Neural cell (in vitro differentiated cells): ENCODE results near the gene JADE2.

Source experiments
- EP300 ChIP-seq: fragments of 450-650 bp; conservative IDR thresholded peaks from 2 replicates; pipeline ENCODE4 v1.6.1; 2014; ENCODE audit warnings: antibody characterized with exemption, mild to moderate bottlenecking, moderate library complexity; ENCODE audit not compliant: poor library complexity, severe bottlenecking
- MXI1 ChIP-seq: fragments of 450-650 bp; conservative IDR thresholded peaks from 2 replicates; pipeline ENCODE4 v1.6.1; 2014; ENCODE audit warnings: antibody characterized with exemption, mild to moderate bottlenecking; ENCODE audit not compliant: poor library complexity, severe bottlenecking
- POLR2AphosphoS5 ChIP-seq: IDR thresholded peaks from 2 replicates; pipeline ENCODE4 v1.6.1; 2012
- SMC3 ChIP-seq: fragments of 450-650 bp; conservative IDR thresholded peaks from 2 replicates; pipeline ENCODE4 v1.6.1; 2014; ENCODE audit warnings: antibody characterized with exemption, mild to moderate bottlenecking, moderate library complexity; ENCODE audit not compliant: poor library complexity
- TAF1 ChIP-seq: IDR thresholded peaks from 2 replicates; pipeline ENCODE4 v1.6.1; 2012; ENCODE audit warnings: low read depth
- TF ChIP-seq, protein P1 (sequence below): fragments of 450-650 bp; IDR thresholded peaks from 2 replicates; pipeline ENCODE4 v1.5.1; 2014; ENCODE audit warnings: antibody characterized with exemption, mild to moderate bottlenecking, moderate library complexity; ENCODE audit not compliant: poor library complexity, severe bottlenecking

DNA sequence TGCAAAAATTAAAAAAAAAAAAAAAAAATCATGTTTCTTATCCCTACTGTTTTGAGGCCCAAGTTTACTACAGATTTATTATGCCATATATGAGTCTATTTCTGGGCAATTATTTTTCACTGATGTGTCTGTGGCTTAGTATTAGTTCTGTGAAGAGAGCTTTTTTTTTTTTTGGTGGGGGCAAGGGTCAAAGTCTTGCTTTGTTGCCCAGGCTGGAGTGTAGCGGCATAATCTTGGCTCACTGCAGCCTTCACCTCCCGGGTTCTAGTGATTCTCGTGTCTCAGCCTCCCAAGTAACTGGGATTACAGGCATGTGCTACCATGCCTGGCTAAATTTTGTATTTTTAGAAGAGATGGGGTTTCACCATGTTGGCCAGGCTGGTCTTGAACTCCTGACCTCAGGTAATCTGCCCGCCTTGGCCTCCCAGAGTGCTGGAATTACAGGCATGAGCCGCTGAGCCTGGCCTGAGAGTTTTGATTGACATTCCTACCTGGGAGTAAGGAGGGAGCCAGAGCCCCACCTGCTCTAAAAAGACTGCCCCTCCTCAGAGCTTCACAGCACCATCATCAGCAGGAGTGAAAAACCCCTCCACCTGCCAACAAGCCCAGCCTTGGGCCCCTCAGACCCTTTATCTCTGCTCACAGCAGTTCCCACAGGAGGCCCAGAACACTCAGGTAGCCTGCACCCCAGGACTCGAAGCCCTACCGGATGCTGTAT is 36.1 kb upstream of the JADE2 start:
- TF ChIP-seq, protein P1, sequence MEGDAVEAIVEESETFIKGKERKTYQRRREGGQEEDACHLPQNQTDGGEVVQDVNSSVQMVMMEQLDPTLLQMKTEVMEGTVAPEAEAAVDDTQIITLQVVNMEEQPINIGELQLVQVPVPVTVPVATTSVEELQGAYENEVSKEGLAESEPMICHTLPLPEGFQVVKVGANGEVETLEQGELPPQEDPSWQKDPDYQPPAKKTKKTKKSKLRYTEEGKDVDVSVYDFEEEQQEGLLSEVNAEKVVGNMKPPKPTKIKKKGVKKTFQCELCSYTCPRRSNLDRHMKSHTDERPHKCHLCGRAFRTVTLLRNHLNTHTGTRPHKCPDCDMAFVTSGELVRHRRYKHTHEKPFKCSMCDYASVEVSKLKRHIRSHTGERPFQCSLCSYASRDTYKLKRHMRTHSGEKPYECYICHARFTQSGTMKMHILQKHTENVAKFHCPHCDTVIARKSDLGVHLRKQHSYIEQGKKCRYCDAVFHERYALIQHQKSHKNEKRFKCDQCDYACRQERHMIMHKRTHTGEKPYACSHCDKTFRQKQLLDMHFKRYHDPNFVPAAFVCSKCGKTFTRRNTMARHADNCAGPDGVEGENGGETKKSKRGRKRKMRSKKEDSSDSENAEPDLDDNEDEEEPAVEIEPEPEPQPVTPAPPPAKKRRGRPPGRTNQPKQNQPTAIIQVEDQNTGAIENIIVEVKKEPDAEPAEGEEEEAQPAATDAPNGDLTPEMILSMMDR = no peak
- TF ChIP-seq EP300 (no peak), POLR2AphosphoS5 (no peak), TAF1 (no peak), MXI1 (no peak), SMC3 (no peak)
